Common myeloid progenitor, CD34-positive (primary cell): ENCODE measurements around the gene PALD1.

Source experiments
- CTCF ChIA-PET: fragments of 350-600 bp; sonication (Branson Sonifier 250); formaldehyde crosslinking; loops from one replicate; lab custom pipeline; 2021; ENCODE audit warnings: antibody characterized with exemption; lab: Charles Lee
- POLR2A ChIA-PET: fragments of 350-600 bp; sonication (Branson Sonifier 250); formaldehyde crosslinking; loops from one replicate; lab custom pipeline; 2021; ENCODE audit warnings: antibody characterized with exemption; lab: Charles Lee
- DNase-seq, 3 donors: peaks; one replicate each; pipeline versions ENCODE4 v3.0.0 to v3.0.0-alpha.2; 2013
- H3K27ac ChIP-seq, 2 experiments: 1 replicate in 1 of 2; 2 replicates in 1 of 2; pipeline ENCODE4 v1.7.0; 2013; ENCODE audit warnings: inconsistent platforms in 2 of 2, low read length in 2 of 2, mild to moderate bottlenecking in 2 of 2, low read depth in 1 of 2, moderate library complexity in 1 of 2; ENCODE audit not compliant: severe bottlenecking in 2 of 2, insufficient read depth in 1 of 2, poor library complexity in 1 of 2
- H3K27me3 ChIP-seq, 5 experiments: replicated peaks in 2 of 5; 1 replicate in 3 of 5; 2 replicates in 2 of 5; pipeline versions ENCODE4 v1.6.1 to v1.7.0; 2013; ENCODE audit warnings: low read length in 4 of 5, mild to moderate bottlenecking in 2 of 5, moderate library complexity in 2 of 5, inconsistent platforms in 1 of 5; ENCODE audit not compliant: insufficient read depth in 5 of 5, control insufficient read depth in 4 of 5
- H3K36me3 ChIP-seq, 4 experiments: 1 replicate in 2 of 4; 2 replicates in 2 of 4; pipeline versions ENCODE4 v1.6.1 to v1.7.0; 2013; ENCODE audit warnings: low read length in 3 of 4, control low read depth in 1 of 4, mild to moderate bottlenecking in 1 of 4; ENCODE audit not compliant: control insufficient read depth in 4 of 4, insufficient read depth in 4 of 4
- H3K4me1 ChIP-seq, 4 experiments: 1 replicate in 3 of 4; 2 replicates in 1 of 4; pipeline versions ENCODE4 v1.6.1 to v1.7.1; 2013; ENCODE audit warnings: low read length in 3 of 4, mild to moderate bottlenecking in 3 of 4, control low read depth in 1 of 4, inconsistent platforms in 1 of 4, moderate library complexity in 1 of 4; ENCODE audit not compliant: control insufficient read depth in 4 of 4, insufficient read depth in 4 of 4; ENCODE audit errors: control extremely low read depth in 1 of 4
- H3K4me3 ChIP-seq, 7 experiments: 1 replicate in 4 of 7; 2 replicates in 3 of 7; pipeline versions ENCODE4 v1.5.1 to v1.7.0; 2013; ENCODE audit warnings: mild to moderate bottlenecking in 7 of 7, low read length in 6 of 7, moderate library complexity in 6 of 7, inconsistent platforms in 2 of 7, low read depth in 2 of 7, control low read depth in 1 of 7; ENCODE audit not compliant: insufficient read depth in 4 of 7, control insufficient read depth in 1 of 7; ENCODE audit errors: extremely low read depth in 1 of 7
- H3K9me3 ChIP-seq, 5 experiments: 1 replicate in 4 of 5; 2 replicates in 1 of 5; pipeline versions ENCODE4 v1.6.1 to v1.7.1; 2013; ENCODE audit warnings: low read length in 4 of 5, mild to moderate bottlenecking in 2 of 5, inconsistent platforms in 1 of 5, low read depth in 1 of 5, moderate library complexity in 1 of 5; ENCODE audit not compliant: control insufficient read depth in 4 of 5, insufficient read depth in 2 of 5; ENCODE audit errors: control extremely low read depth in 1 of 5
- WGBS: methylation state at CpG from one replicate; pipeline ENCODE4 v1.1.5; 2013; ENCODE audit not compliant: insufficient coverage; 5-methylcytosine and 5-hydroxymethylcytosine counted together

Gene PALD1

DNA sequence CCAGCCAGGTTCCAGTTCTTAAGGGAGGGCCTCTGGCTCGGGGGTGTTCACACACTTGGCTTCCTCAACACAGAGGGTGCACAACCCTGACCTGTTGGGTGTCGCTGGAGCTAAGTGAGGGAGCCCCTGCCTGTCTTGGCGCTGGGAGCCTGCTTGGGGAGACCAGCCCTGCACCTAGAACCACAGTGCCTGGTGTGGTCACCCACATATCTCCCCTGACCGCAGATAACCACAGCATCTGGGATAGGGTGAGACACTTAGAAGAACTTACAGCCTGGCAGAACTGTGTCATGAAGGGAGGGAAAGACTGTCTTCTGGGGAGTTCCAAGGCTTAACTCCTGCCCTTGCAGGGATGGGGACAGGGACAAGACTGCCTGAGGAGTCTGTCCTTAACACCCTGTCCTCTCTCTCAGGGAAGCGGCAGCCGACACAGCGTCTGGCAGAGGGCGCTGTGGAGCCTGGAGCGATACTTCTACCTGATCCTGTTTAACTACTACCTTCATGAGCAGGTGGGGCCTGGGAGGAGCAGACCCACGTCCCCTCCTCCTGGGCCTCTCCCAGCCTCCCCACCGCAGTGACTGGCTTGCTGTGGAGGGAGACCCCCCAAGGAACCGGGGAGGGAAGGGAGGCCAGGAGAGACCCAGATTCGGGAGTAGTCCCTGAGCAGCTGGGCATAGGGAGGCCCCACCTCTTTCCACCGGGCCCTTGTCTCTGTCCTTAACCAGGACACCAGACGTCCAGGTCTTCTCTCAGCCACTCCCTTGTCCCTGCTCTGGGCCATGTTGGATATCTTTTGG, 59.0 kb downstream of the PALD1 start:
- H3K9me3 ChIP-seq = no peaks in the 10 kb centered on the region
- no peak for DNase-seq
- peaks cover 0 to 2% (median 0%) of the 10 kb centered on the region in 4 experiments for H3K4me1 ChIP-seq
- no peak overlapping the region for H3K27ac ChIP-seq
- ChIA-PET CTCF (interaction anchor here (0.9 to 10.5 kb wide), 12 partner anchors 7 to 130 kb away, joined by 3 to 238 read pairs (median 8); partner anchors contain the start of gene PALD1), POLR2A (interaction anchor here (1.0 kb wide), 1 partner anchor 43 kb away, joined by 3 read pairs; no protein-coding TSS in a partner anchor)
- no peaks in the 10 kb centered on the region for H3K27me3 ChIP-seq
- WGBS = 91% methylated on average over 14 of the region's 15 CpGs
- H3K4me3 ChIP-seq = no peak overlapping the region
- peaks cover 0 to 23% (median 4%) of the 10 kb centered on the region in 4 experiments for H3K36me3 ChIP-seq

GRCh38 chr10:70538195-70538520, 59.6 kb downstream of the PALD1 start:
- no peaks in the 10 kb centered on the region for H3K9me3 ChIP-seq
- H3K36me3 ChIP-seq = peaks cover 0 to 23% (median 4%) of the 10 kb centered on the region in 4 experiments
- no peak overlapping the region for H3K27ac ChIP-seq
- no peak overlapping the region for H3K4me3 ChIP-seq
- CTCF ChIA-PET = interaction anchor here (0.9 to 10.5 kb wide), 13 partner anchors 8 to 340 kb away, joined by 3 to 238 read pairs (median 5); partner anchors contain the start of gene PALD1
- DNase-seq = no peak
- POLR2A ChIA-PET = no interaction called here
- peaks cover 0 to 2% (median 0%) of the 10 kb centered on the region in 4 experiments for H3K4me1 ChIP-seq
- no peaks in the 10 kb centered on the region for H3K27me3 ChIP-seq
- WGBS = 96% methylated on average over 10 of the region's 10 CpGs

- Histone ChIP-seq H3K36me3 (peaks cover 0 to 23% (median 3%) of the 10 kb centered on the region in 4 experiments), H3K4me1 (no peaks in the 10 kb centered on the region), H3K9me3 (no peaks in the 10 kb centered on the region), H3K27ac (no peak overlapping the region), H3K27me3 (no peaks in the 10 kb centered on the region), H3K4me3 (no peak overlapping the region)
- CTCF ChIA-PET = interaction anchor here (0.7 to 10.5 kb wide), 14 partner anchors 9 to 339 kb away, joined by 3 to 238 read pairs (median 4); partner anchors contain the start of gene PALD1
- no peak for DNase-seq
- 99% methylated on average over 25 of the region's 27 CpGs for WGBS
- POLR2A ChIA-PET = interaction anchor here (1.1 kb wide), 1 partner anchor 78 kb away, joined by 3 read pairs; no protein-coding TSS in a partner anchor
Measured at GRCh38 chr10:70538731-70539338, 60.3 kb downstream of the PALD1 start.

- POLR2A ChIA-PET = interaction anchor here (1.1 kb wide), 1 partner anchor 78 kb away, joined by 3 read pairs; no protein-coding TSS in a partner anchor
- Histone ChIP-seq H3K9me3 (no peaks in the 10 kb centered on the region), H3K4me3 (no peak overlapping the region), H3K4me1 (no peaks in the 10 kb centered on the region), H3K36me3 (peaks cover 0 to 23% (median 3%) of the 10 kb centered on the region in 4 experiments), H3K27me3 (no peaks in the 10 kb centered on the region), H3K27ac (no peak overlapping the region)
- DNase-seq = no peak
- CTCF ChIA-PET = interaction anchor here (1.3 to 10.5 kb wide), 7 partner anchors 9 to 338 kb away, joined by 3 to 238 read pairs (median 6); partner anchors contain the start of gene PALD1
- WGBS = 100% methylated on average over 7 of the region's 7 CpGs
Measured at GRCh38 chr10:70539471-70539870, 60.9 kb downstream of the PALD1 start.

DNA sequence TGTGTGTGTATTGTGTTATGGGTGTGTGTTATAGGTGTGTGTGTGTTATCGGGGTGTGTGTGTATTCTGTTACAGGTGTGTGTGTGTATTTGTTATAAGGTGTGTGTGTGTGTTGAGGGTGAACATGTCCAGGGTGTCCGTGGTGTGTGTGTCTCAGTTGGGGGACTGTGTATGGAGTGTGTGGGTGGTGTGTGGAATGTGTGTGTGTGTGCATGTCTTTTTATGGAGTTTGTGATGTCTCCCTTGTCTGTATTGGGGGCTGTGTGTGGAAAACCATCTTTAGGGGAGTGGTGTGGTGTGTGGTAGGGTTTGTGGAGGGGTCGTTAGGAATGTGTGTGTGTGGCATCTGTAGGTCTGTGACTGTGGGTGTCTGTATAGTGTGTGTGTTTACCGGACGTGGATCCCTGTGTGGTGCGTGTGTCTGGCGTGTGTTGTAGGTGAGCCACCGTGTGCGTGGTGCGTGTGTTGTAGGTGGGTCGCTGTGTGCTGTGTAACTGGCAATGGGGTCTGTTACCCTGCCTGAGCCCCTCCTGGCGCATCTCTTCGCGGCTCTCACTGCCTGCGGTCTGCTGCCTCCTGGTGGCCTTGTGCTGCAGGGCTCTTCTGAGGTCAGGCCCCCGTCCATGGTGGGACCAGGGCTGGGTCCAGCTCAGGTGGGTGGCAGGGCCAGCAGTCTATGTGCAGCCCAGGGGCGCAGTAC, 61.7 kb downstream of the PALD1 start:
- no peak overlapping the region for H3K27ac ChIP-seq
- H3K4me3 ChIP-seq = no peak overlapping the region
- H3K9me3 ChIP-seq = no peaks in the 10 kb centered on the region
- CTCF ChIA-PET = interaction anchor here (0.7 to 10.5 kb wide), 17 partner anchors 9 to 318 kb away, joined by 3 to 238 read pairs (median 5); partner anchors contain the start of gene PALD1
- 80% methylated on average over 15 of the region's 17 CpGs for WGBS
- POLR2A ChIA-PET = no interaction called here
- H3K4me1 ChIP-seq = no peaks in the 10 kb centered on the region
- peak; percentile 44 to 59 (median 51) for DNase-seq
- no peaks in the 10 kb centered on the region for H3K27me3 ChIP-seq
- H3K36me3 ChIP-seq = peaks cover 0 to 23% (median 3%) of the 10 kb centered on the region in 4 experiments

GRCh38 chr10:70540789-70541360, 62.3 kb downstream of the PALD1 start:
- no peak for DNase-seq
- no peaks in the 10 kb centered on the region for H3K4me1 ChIP-seq
- no peak overlapping the region for H3K27ac ChIP-seq
- 97% methylated on average over 10 of the region's 15 CpGs for WGBS
- ChIA-PET CTCF (interaction anchor here (0.7 to 10.5 kb wide), 18 partner anchors 9 to 319 kb away, joined by 3 to 238 read pairs (median 4); partner anchors contain the start of genes PALD1 and PRF1), POLR2A (no interaction called here)
- H3K4me3 ChIP-seq = no peak overlapping the region
- H3K27me3 ChIP-seq = no peaks in the 10 kb centered on the region
- no peaks in the 10 kb centered on the region for H3K9me3 ChIP-seq
- peaks cover 0 to 23% (median 3%) of the 10 kb centered on the region in 4 experiments for H3K36me3 ChIP-seq
